ENCODE measurements around the gene SLC25A39. TPM values are rescaled to one million over a fixed set of nuclear protein-coding genes. Genes with fewer than 3 reads are reported as not detected.

The SLC25A39 gene
- total and polyA plus RNA-seq, 9 of the 15 experiments (the other 6 are each of a cell fraction or from before 2014, with no cell fraction given) = 4.8 to 267 (median 140) TPM

- Histone ChIP-seq H3K4me1 (replicated peaks in 1 of 2; ENCODE audit: control insufficient read depth in 2 of 2, insufficient read depth in 2 of 2, low read length in 2 of 2) (peaks cover 0 to 39% of the 10 kb centered on the region in 2 experiments; a peak in 2 of 5 replicates), H3K4me2 (ENCODE audit: insufficient read depth, low read length) (no peak overlapping the region), H3K9me1 (ENCODE audit: control insufficient read depth, insufficient read depth, low read length) (no peaks in the 10 kb centered on the region), H3K36me3 (ENCODE audit: control insufficient read depth, insufficient read depth, low read length) (peaks cover 5% of the 10 kb centered on the region; the same call in 1 of the 3 replicates), H4K20me1 (replicated peaks; ENCODE audit: control insufficient read depth, insufficient read depth, low read length) (peaks cover 3% of the 10 kb centered on the region; the same call in 1 of the 2 replicates), H3K79me2 (ENCODE audit: control insufficient read depth, insufficient read depth, low read length) (no peaks in the 10 kb centered on the region), H3K4me3 (no peak overlapping the region), H3K9me3 (replicated peaks; ENCODE audit: control insufficient read depth, insufficient read depth, low read depth, low read length) (no peaks in the 10 kb centered on the region), H2AFZ (ENCODE audit: low read depth, low read length) (no peak overlapping the region), H3K27me3 (ENCODE audit: control insufficient read depth in 2 of 2, insufficient read depth in 2 of 2, low read length in 2 of 2) (no peaks in the 10 kb centered on the region), H3K9ac (ENCODE audit: insufficient read depth in 1 of 2, low read depth in 2 of 2, low read length in 2 of 2) (0 out of 4 replicates have a peak overlapping the region, but pooled peaks of 1 of the 2 experiments have one; percentile 29), H3K27ac (ENCODE audit: extremely low read depth, low read depth, low read length) (no peak overlapping the region)
- intact Hi-C loops (cut with micrococcal nuclease) = no loop called here
- in situ Hi-C loops (cut with MboI) = no loop called here
- ChIA-PET POLR2A (interaction anchor here (0.6 to 1.8 kb wide), 3 partner anchors 10 to 169 kb away, joined by 3 to 8 read pairs (median 3); partner anchors contain the start of genes GRN and TMUB2), CTCF (ENCODE audit: low intra/inter-chr PET ratio) (interaction anchor here (0.7 kb wide), 1 partner anchor 89 kb away, joined by 3 read pairs; no protein-coding TSS in a partner anchor)
- DNase-seq (ENCODE audit: extremely low read depth in 1 of 4, low spot score in 3 of 4) (peak in 2 of 4 experiments; percentile 17 to 19), FAIRE-seq (no peak), ATAC-seq (no peak)
- BruUV-seq (replicated peaks) = no TSS peak
- 73% methylated on average over 45 of the region's 77 CpGs for WGBS (ENCODE audit: insufficient coverage, low coverage, missing lambda C conversion rate)
- TF ChIP-seq MCM3 (IDR thresholded peaks at IDR 0.05) = no peak
- TF ChIP-seq BCOR (IDR thresholded peaks at IDR 0.05) = no peak
- no peak for TF ChIP-seq TEAD2 (tag; IDR thresholded peaks at IDR 0.05)
- TF ChIP-seq TCF7L2 (IDR thresholded peaks at IDR 0.05; ENCODE audit: low read depth, low read length) = no peak
- peak; percentile 44 for TF ChIP-seq CTCFL (IDR thresholded peaks at IDR 0.05; ENCODE audit: borderline replicate concordance, insufficient read depth, low read depth, low read length, poor library complexity, severe bottlenecking)
- TF ChIP-seq HMG20A (CRISPR knock-in tag; conservative IDR thresholded peaks at IDR 0.05) = no peak
- no peak for TF ChIP-seq CBX1 (IDR thresholded peaks at IDR 0.05; ENCODE audit: low read depth)
- TF ChIP-seq CCNT2 (IDR thresholded peaks at IDR 0.05; ENCODE audit: borderline replicate concordance, extremely low read depth, insufficient read length, low read depth, low read length) = no peak
- no peak for TF ChIP-seq ETV6 (IDR thresholded peaks at IDR 0.05; ENCODE audit: borderline replicate concordance in 1 of 2, low read depth in 2 of 2, low read length in 1 of 2)
- no peak for TF ChIP-seq ETV6 (CRISPR knock-in tag; IDR thresholded peaks at IDR 0.05; ENCODE audit: borderline replicate concordance)
- TF ChIP-seq TOE1 (IDR thresholded peaks at IDR 0.05; ENCODE audit: borderline replicate concordance) = no peak
- no peak for TF ChIP-seq TOE1 (CRISPR knock-in tag; IDR thresholded peaks at IDR 0.05; ENCODE audit: borderline replicate concordance, low read depth)
- TF ChIP-seq ZNF592 (IDR thresholded peaks at IDR 0.05) = no peak
- TF ChIP-seq THRAP3 (IDR thresholded peaks at IDR 0.05; ENCODE audit: borderline replicate concordance) = no peak
Measured at GRCh38 chr17:44354582-44355561, 30.2 kb upstream of the SLC25A39 start.
